GM12864 (cell line): ENCODE data around the gene CISD1.
A peak's percentile ranks its signal among the peaks of the same experiment; 100 is the strongest.

ENCODE experiments used
- DNase-seq: peaks from one replicate; pipeline ENCODE4 v3.0.0-alpha.2; 2011; ENCODE audit warnings: low read depth
- H3K4me3 ChIP-seq: 2 replicates; pipeline ENCODE4 v1.5.1; 2011; ENCODE audit warnings: mild to moderate bottlenecking, low read depth, low read length, control low read depth
- CTCF ChIP-seq: IDR thresholded peaks from 2 replicates; pipeline ENCODE4 v1.5.1; 2011; ENCODE audit warnings: low read depth, mild to moderate bottlenecking, moderate library complexity, low read length, control low read depth, inconsistent platforms; ENCODE audit errors: missing control alignments

Gene CISD1

GRCh38 chr10:58258977-58259692 is 9.8 kb upstream of the CISD1 start:
- H3K4me3 ChIP-seq = no peak overlapping the region
- no peak for TF ChIP-seq CTCF
- no peak for DNase-seq

GRCh38 chr10:58260334-58260733 is 8.6 kb upstream of the CISD1 start:
- DNase-seq = no peak
- no peak for TF ChIP-seq CTCF
- H3K4me3 ChIP-seq = no peak overlapping the region

- no peak for TF ChIP-seq CTCF
- DNase-seq = no peak
- no peak overlapping the region for H3K4me3 ChIP-seq
These were observed 6.2 kb upstream of the CISD1 start for GRCh38 chr10:58262766-58263165.

- no peak for DNase-seq
- no peak overlapping the region; the same call in 1 of the 2 replicates for H3K4me3 ChIP-seq
These were observed 4.2 kb upstream of the CISD1 start for GRCh38 chr10:58264780-58265179.

GRCh38 chr10:58265249-58265648 is 3.7 kb upstream of the CISD1 start:
- no peak for TF ChIP-seq CTCF
- DNase-seq = no peak
- H3K4me3 ChIP-seq = peak overlapping the region; percentile 100; the same call in 1 of the 2 replicates

More at GRCh38 chr10:58264780-58265179, 4.2 kb upstream of the CISD1 start:
- TF ChIP-seq CTCF = no peak

GRCh38 chr10:58266003-58266825 is 2.7 kb upstream of the CISD1 start:
- H3K4me3 ChIP-seq = peak overlapping the region; percentile 100
- TF ChIP-seq CTCF = no peak
- DNase-seq = peak; percentile 36
